ENCODE results near the gene PARP6. TPM values are rescaled to one million over a fixed set of nuclear protein-coding genes. Genes with fewer than 3 reads are reported as not detected.

PARP6 gene
- total RNA-seq, 4 donors from 2014 or later, result 51.3 to 84.0 (median 64.8) TPM

DNA sequence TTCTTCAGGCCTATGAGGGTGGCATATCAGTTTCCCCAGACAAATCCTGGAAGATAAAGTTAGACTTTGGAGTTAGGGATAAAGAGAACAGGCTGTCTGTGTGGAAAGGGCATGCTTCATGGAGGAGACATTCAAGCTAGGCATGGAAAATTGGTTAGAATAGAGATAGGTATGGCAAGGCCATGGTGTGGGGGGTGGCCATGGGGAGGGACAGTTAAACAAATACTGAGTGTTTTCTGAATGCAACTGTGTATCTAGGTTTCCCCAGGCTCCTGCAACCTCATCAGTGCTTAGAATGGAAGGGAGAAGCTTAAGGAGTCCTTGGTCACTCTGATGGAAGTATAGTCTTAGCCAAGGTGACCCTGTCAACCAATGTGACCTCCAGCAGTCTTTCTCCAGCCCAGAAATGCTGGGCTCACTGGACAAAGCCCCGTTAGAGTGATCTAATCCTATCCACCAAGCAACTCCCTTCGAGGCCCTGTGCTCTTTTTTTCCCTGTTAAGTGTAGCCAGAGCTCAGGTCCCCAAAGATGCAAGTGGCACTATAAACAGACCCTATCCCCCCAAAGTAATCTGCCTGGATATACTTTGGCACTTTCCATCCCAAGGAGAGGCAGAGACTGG, 35.9 kb downstream of the PARP6 start:
- TF ChIP-seq, protein P1, sequence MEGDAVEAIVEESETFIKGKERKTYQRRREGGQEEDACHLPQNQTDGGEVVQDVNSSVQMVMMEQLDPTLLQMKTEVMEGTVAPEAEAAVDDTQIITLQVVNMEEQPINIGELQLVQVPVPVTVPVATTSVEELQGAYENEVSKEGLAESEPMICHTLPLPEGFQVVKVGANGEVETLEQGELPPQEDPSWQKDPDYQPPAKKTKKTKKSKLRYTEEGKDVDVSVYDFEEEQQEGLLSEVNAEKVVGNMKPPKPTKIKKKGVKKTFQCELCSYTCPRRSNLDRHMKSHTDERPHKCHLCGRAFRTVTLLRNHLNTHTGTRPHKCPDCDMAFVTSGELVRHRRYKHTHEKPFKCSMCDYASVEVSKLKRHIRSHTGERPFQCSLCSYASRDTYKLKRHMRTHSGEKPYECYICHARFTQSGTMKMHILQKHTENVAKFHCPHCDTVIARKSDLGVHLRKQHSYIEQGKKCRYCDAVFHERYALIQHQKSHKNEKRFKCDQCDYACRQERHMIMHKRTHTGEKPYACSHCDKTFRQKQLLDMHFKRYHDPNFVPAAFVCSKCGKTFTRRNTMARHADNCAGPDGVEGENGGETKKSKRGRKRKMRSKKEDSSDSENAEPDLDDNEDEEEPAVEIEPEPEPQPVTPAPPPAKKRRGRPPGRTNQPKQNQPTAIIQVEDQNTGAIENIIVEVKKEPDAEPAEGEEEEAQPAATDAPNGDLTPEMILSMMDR (IDR thresholded peaks at IDR 0.05; ENCODE audit: low read depth), result no peak

GRCh38 chr15:72235298-72235697, 37.1 kb downstream of the PARP6 start:
- TF ChIP-seq, protein P1 (IDR thresholded peaks at IDR 0.05; ENCODE audit: low read depth), result no peak

- TF ChIP-seq, protein P1 (IDR thresholded peaks at IDR 0.05; ENCODE audit: low read depth), result no peak
These were observed 38.6 kb downstream of the PARP6 start for GRCh38 chr15:72233769-72234168.

DNA sequence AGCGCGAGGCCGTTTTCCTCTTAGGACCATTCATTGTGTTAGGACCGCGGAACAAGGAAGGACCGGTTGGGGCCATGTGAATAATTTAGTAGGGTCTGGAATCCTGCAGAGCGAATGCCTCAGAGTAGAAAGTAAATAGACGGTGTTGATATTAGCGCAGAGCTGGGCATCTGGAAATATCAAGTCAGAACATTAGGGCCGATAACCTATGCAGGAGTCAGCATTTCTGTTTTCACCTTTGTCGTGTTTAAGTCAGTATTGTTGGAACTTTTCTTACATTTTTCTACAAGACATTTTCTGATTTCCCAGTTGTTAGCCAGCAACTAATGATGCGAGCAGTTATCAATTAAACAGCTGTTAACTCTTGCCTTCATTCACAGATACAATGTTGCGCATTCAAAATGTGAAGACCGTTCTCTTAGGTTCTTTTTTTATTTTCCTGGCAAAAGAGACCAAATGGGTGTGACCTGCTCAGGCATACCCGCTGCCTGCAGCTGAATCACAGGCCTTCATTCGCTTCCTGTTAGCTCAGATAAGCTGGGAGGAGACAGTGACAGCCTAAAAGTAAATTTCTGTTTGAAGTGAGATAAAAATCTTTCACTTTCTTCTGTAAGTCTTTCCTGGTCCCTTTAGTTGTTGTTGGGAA, 40.4 kb downstream of the PARP6 start:
- TF ChIP-seq, protein P1 (IDR thresholded peaks at IDR 0.05; ENCODE audit: low read depth), result no peak

GRCh38 chr15:72231066-72231832, 41.1 kb downstream of the PARP6 start, which contains the start of gene PKM:
TSS of gene PKM (minus strand) at chr15:72231190. CDS start at chr15:72219097, 12,093 bp downstream.
- TF ChIP-seq, protein P1 (IDR thresholded peaks at IDR 0.05; ENCODE audit: low read depth), result no peak

- TF ChIP-seq, protein P1 (IDR thresholded peaks at IDR 0.05; ENCODE audit: low read depth), result no peak
These were observed 41.9 kb downstream of the PARP6 start for GRCh38 chr15:72230197-72231065.

Data from subcutaneous adipose tissue (tissue), 4 donors.